HG03064 (cell line): ENCODE measurements around the gene TRIM62.
"Not testable (repeated sequence)": the region's sequence is repeated elsewhere in the genome, so short reads cannot be mapped to it uniquely, and the experiment has no call there.

Source experiments
- ATAC-seq: cut with Tn5 transposase; IDR thresholded peaks from one replicate; pipeline ENCODE4 v1.9.1; 2021; ENCODE audit warnings: low read depth; ENCODE audit not compliant: unreplicated experiment

The TRIM62 gene

GRCh38 chr1:33140153-33141149, 41.4 kb downstream of the TRIM62 start:
- ATAC-seq = no peak

GRCh38 chr1:33137800-33138199, 44.0 kb downstream of the TRIM62 start:
- no peak for ATAC-seq

GRCh38 chr1:33136041-33136440, 45.8 kb downstream of the TRIM62 start:
- not testable (repeated sequence) for ATAC-seq

GRCh38 chr1:33133478-33134105, 48.3 kb downstream of the TRIM62 start:
- ATAC-seq = no peak

- ATAC-seq = no peak
Measured at GRCh38 chr1:33132549-33132948, 49.3 kb downstream of the TRIM62 start.

- ATAC-seq = no peak
Measured at GRCh38 chr1:33131191-33131590, 50.7 kb downstream of the TRIM62 start.

- no peak for ATAC-seq
Measured at GRCh38 chr1:33130297-33130696, 51.5 kb downstream of the TRIM62 start.

GRCh38 chr1:33128781-33129180, 53.1 kb downstream of the TRIM62 start:
- no peak for ATAC-seq

GRCh38 chr1:33127001-33127823, 54.6 kb downstream of the TRIM62 start:
- ATAC-seq = peak; percentile 96

GRCh38 chr1:33126411-33127000, 55.3 kb downstream of the TRIM62 start:
- ATAC-seq = no peak

- not testable (repeated sequence) for ATAC-seq
Measured at GRCh38 chr1:33124647-33125046, 57.2 kb downstream of the TRIM62 start.

- ATAC-seq = no peak
Measured at GRCh38 chr1:33123266-33123665, 58.6 kb downstream of the TRIM62 start.

GRCh38 chr1:33122483-33123178, 59.2 kb downstream of the TRIM62 start:
- ATAC-seq = no peak

- no peak for ATAC-seq
Measured at GRCh38 chr1:33121728-33122127, 60.1 kb downstream of the TRIM62 start.

- ATAC-seq = no peak
Measured at GRCh38 chr1:33120436-33121231, 61.2 kb downstream of the TRIM62 start.

GRCh38 chr1:33119532-33120217, 62.2 kb downstream of the TRIM62 start:
- no peak for ATAC-seq

GRCh38 chr1:33119050-33119449, 62.8 kb downstream of the TRIM62 start:
- no peak for ATAC-seq

- ATAC-seq = no peak
Measured at GRCh38 chr1:33118274-33118673, 63.6 kb downstream of the TRIM62 start.
